CD8-positive, alpha-beta memory T cell (primary cell): ENCODE results near the gene SMOC1. TPM values are rescaled to one million over a fixed set of nuclear protein-coding genes. Genes with fewer than 3 reads are reported as not detected.

Experiments
- CTCF ChIA-PET: fragments of 350-600 bp; sonication (Branson Sonifier 250); formaldehyde crosslinking; loops from one replicate; lab custom pipeline; 2021; ENCODE audit warnings: antibody characterized with exemption; lab: Charles Lee
- POLR2A ChIA-PET: fragments of 350-600 bp; sonication (Branson Sonifier 250); formaldehyde crosslinking; loops from one replicate; lab custom pipeline; 2021; ENCODE audit warnings: antibody characterized with exemption; lab: Charles Lee
- DNase-seq, 5 donors: peaks; one replicate each; pipeline versions ENCODE4 v3.0.0 to v3.0.0-alpha.2; 2020 to 2022; ENCODE audit warnings: mixed read lengths in 1 of 5
- H3K27ac ChIP-seq: one replicate; pipeline ENCODE4 v1.7.0; 2013; ENCODE audit warnings: low read depth, mild to moderate bottlenecking, low read length, moderate library complexity
- H3K27me3 ChIP-seq: 2 replicates; pipeline ENCODE4 v1.7.0; 2013; ENCODE audit warnings: low read length, mild to moderate bottlenecking; ENCODE audit not compliant: insufficient read depth, poor library complexity, severe bottlenecking
- H3K36me3 ChIP-seq: 2 replicates; pipeline ENCODE4 v1.7.0; 2013; ENCODE audit warnings: mild to moderate bottlenecking, low read length, moderate library complexity; ENCODE audit not compliant: insufficient read depth
- H3K4me1 ChIP-seq: 2 replicates; pipeline ENCODE4 v1.7.0; 2013; ENCODE audit warnings: mild to moderate bottlenecking, low read length, moderate library complexity; ENCODE audit not compliant: insufficient read depth
- H3K4me3 ChIP-seq: 2 replicates; pipeline ENCODE4 v1.7.0; 2013; ENCODE audit warnings: mild to moderate bottlenecking, low read length
- H3K9me3 ChIP-seq: 2 replicates; pipeline ENCODE4 v1.7.0; 2013; ENCODE audit warnings: mild to moderate bottlenecking, low read length
- H3K27ac Mint-ChIP-seq, 8 donors: one replicate each; pipeline ENCODE4 v1.8.0; 2020 to 2021; ENCODE audit warnings: mixed read lengths in 8 of 8, mild to moderate bottlenecking in 6 of 8, inconsistent platforms in 3 of 8, moderate library complexity in 3 of 8
- H3K27me3 Mint-ChIP-seq, 2 donors: one replicate each; pipeline ENCODE4 v1.8.0; 2020 to 2021; ENCODE audit warnings: mixed read lengths in 2 of 2, mild to moderate bottlenecking in 1 of 2, moderate library complexity in 1 of 2
- H3K36me3 Mint-ChIP-seq, 3 donors: one replicate each; pipeline ENCODE4 v1.8.0; 2020 to 2021; ENCODE audit warnings: mixed read lengths in 3 of 3, inconsistent platforms in 1 of 3, mild to moderate bottlenecking in 1 of 3
- H3K4me1 Mint-ChIP-seq, 3 donors: one replicate each; pipeline ENCODE4 v1.8.0; 2020 to 2021; ENCODE audit warnings: mixed read lengths in 3 of 3, inconsistent platforms in 1 of 3, mild to moderate bottlenecking in 1 of 3
- H3K4me3 Mint-ChIP-seq, 7 donors: one replicate each; pipeline ENCODE4 v1.8.0; 2020 to 2021; ENCODE audit warnings: mixed read lengths in 7 of 7, mild to moderate bottlenecking in 6 of 7, moderate library complexity in 4 of 7, inconsistent platforms in 2 of 7
- H3K9me3 Mint-ChIP-seq, 5 donors: one replicate each; pipeline ENCODE4 v1.8.0; 2020 to 2022; ENCODE audit warnings: mixed read lengths in 5 of 5, mild to moderate bottlenecking in 3 of 5, moderate library complexity in 2 of 5, inconsistent platforms in 1 of 5
- polyA plus RNA-seq: library from polyadenylated mRNA; unstranded; fragments of 300-500 nt; fragmentation: Illumina TruSeq; gene quantifications from one replicate; pipeline ENCODE4 v1.2.3, GENCODE V29; 2021
- total RNA-seq, 2 experiments: library from RNA; stranded (reverse); gene quantifications; one replicate each; pipeline ENCODE4 v1.2.3, GENCODE V29; 2021

The SMOC1 gene
- total and polyA plus RNA-seq, 3 experiments from 2014 or later, result not detected

- no peak for DNase-seq
- Histone ChIP-seq H3K4me3 (no peak overlapping the region), H3K4me1 (no peaks in the 10 kb centered on the region), H3K27me3 (no peaks in the 10 kb centered on the region), H3K27ac (no peak overlapping the region), H3K9me3 (no peaks in the 10 kb centered on the region), H3K36me3 (no peaks in the 10 kb centered on the region)
- H3K36me3 Mint-ChIP-seq, result no peaks in the 10 kb centered on the region
- H3K4me1 Mint-ChIP-seq, result no peaks in the 10 kb centered on the region
- CTCF ChIA-PET, result no interaction called here
- POLR2A ChIA-PET, result interaction anchor here (0.8 kb wide), 1 partner anchor 9 kb away, joined by 4 read pairs; no protein-coding TSS in a partner anchor
- no peak overlapping the region for H3K27ac Mint-ChIP-seq
- no peak overlapping the region for H3K4me3 Mint-ChIP-seq
- H3K9me3 Mint-ChIP-seq, result no peaks in the 10 kb centered on the region
- H3K27me3 Mint-ChIP-seq, result peaks cover 6 to 44% of the 10 kb centered on the region in 2 donors
Measured at GRCh38 chr14:69913686-69914085, 34.5 kb downstream of the SMOC1 start.

DNA sequence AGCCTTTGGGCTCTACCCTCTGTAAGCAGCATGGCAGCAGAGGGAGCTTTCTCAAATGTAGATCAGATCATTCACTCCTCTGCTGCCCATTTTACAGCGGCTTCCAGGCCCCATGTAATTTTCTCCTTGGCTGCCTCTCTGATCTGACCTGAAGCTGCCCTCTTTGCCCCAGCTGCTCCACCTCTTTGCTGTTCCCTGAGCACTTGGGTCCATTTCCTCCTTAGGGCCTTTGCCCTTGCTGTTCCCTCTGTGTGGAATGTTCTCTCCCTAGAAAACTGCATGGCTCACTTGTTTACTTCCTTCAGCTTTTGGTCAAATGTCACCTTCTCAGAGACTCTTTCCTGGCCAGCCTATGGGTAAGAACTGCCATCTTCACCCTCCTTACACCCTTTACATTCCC lies 37.2 kb downstream of the SMOC1 start:
- no peak overlapping the region for H3K27ac Mint-ChIP-seq
- no peaks in the 10 kb centered on the region for H3K36me3 ChIP-seq
- ChIA-PET POLR2A (no interaction called here), CTCF (no interaction called here)
- H3K9me3 ChIP-seq, result no peaks in the 10 kb centered on the region
- H3K4me3 Mint-ChIP-seq, result no peak overlapping the region
- no peaks in the 10 kb centered on the region for H3K27me3 ChIP-seq
- H3K36me3 Mint-ChIP-seq, result no peaks in the 10 kb centered on the region
- H3K4me1 ChIP-seq, result no peaks in the 10 kb centered on the region
- no peak for DNase-seq
- no peak overlapping the region for H3K27ac ChIP-seq
- no peak overlapping the region for H3K4me3 ChIP-seq
- H3K4me1 Mint-ChIP-seq, result no peaks in the 10 kb centered on the region
- H3K9me3 Mint-ChIP-seq, result no peaks in the 10 kb centered on the region
- H3K27me3 Mint-ChIP-seq, result peaks cover 3 to 51% of the 10 kb centered on the region in 2 donors

GRCh38 chr14:69917287-69917686 lies 38.1 kb downstream of the SMOC1 start:
- CTCF ChIA-PET, result no interaction called here
- H3K4me1 ChIP-seq, result no peaks in the 10 kb centered on the region
- Mint-ChIP-seq H3K36me3 (no peaks in the 10 kb centered on the region), H3K4me3 (no peak overlapping the region), H3K4me1 (no peaks in the 10 kb centered on the region), H3K27ac (no peak overlapping the region), H3K9me3 (no peaks in the 10 kb centered on the region), H3K27me3 (peaks cover 5 to 59% of the 10 kb centered on the region in 2 donors)
- POLR2A ChIA-PET, result no interaction called here
- no peaks in the 10 kb centered on the region for H3K9me3 ChIP-seq
- no peak overlapping the region for H3K4me3 ChIP-seq
- no peaks in the 10 kb centered on the region for H3K27me3 ChIP-seq
- H3K27ac ChIP-seq, result no peak overlapping the region
- no peak for DNase-seq
- H3K36me3 ChIP-seq, result no peaks in the 10 kb centered on the region

DNA sequence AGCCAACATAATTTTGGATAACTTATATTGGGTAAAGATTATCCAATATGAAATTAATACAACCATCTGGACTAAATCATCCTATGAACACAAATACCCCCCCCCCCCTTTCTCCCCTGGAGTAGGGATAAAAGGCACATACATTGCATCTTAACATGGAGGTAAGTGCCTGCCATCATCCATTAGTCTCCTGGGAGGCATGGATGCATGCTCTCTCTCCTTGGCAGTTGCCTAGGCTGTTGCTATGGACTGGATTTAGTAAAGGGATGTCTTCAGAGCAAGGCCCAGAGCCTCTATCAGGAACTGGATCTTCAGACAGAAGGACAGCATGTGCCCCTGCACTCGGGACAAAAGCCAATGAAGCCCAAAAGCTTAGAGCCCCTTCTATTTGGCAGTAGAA lies 40.6 kb downstream of the SMOC1 start:
- ChIA-PET POLR2A (no interaction called here), CTCF (no interaction called here)
- Histone ChIP-seq H3K27ac (no peak overlapping the region), H3K4me1 (no peaks in the 10 kb centered on the region), H3K4me3 (no peak overlapping the region), H3K9me3 (no peaks in the 10 kb centered on the region), H3K36me3 (no peaks in the 10 kb centered on the region), H3K27me3 (no peaks in the 10 kb centered on the region)
- Mint-ChIP-seq H3K36me3 (no peaks in the 10 kb centered on the region), H3K27ac (no peak overlapping the region), H3K4me1 (no peaks in the 10 kb centered on the region), H3K27me3 (peaks cover 3 to 62% of the 10 kb centered on the region in 2 donors), H3K4me3 (no peak overlapping the region), H3K9me3 (no peaks in the 10 kb centered on the region)
- DNase-seq, result no peak

- no peak for DNase-seq
- no peaks in the 10 kb centered on the region for H3K27me3 ChIP-seq
- H3K27ac ChIP-seq, result no peak overlapping the region
- Mint-ChIP-seq H3K36me3 (no peaks in the 10 kb centered on the region), H3K4me1 (no peaks in the 10 kb centered on the region), H3K27me3 (peaks cover 3 to 51% of the 10 kb centered on the region in 2 donors), H3K4me3 (no peak overlapping the region), H3K9me3 (no peaks in the 10 kb centered on the region), H3K27ac (no peak overlapping the region)
- CTCF ChIA-PET, result no interaction called here
- no peak overlapping the region for H3K4me3 ChIP-seq
- no peaks in the 10 kb centered on the region for H3K36me3 ChIP-seq
- H3K9me3 ChIP-seq, result no peaks in the 10 kb centered on the region
- no peaks in the 10 kb centered on the region for H3K4me1 ChIP-seq
- POLR2A ChIA-PET, result no interaction called here
Measured at GRCh38 chr14:69921052-69921451, 41.8 kb downstream of the SMOC1 start.

DNA sequence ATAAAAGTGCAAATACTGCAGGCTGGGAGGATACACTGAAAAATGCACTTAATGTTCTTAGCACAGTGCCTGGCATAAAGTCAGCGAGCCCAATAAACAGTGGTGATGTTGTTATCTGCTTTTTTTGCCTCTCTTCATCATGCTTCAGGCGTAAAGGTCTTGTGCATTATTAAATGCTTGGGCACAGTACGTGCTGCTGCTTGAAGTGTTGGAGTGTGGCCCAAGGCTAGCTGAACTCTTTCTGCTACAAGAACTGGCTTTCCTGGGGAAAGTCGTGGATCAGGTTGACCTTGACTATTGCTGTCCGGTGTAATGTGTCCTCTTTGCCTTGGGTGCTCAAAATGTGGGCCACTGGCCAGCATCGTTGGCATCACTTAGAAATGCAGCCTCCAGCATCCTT lies 43.0 kb downstream of the SMOC1 start:
- POLR2A ChIA-PET, result interaction anchor here (0.5 kb wide), 1 partner anchor 9 kb away, joined by 4 read pairs; no protein-coding TSS in a partner anchor
- Mint-ChIP-seq H3K4me1 (no peaks in the 10 kb centered on the region), H3K27ac (no peak overlapping the region), H3K9me3 (no peaks in the 10 kb centered on the region), H3K36me3 (no peaks in the 10 kb centered on the region), H3K27me3 (peaks cover 3 to 42% of the 10 kb centered on the region in 2 donors), H3K4me3 (no peak overlapping the region)
- CTCF ChIA-PET, result no interaction called here
- Histone ChIP-seq H3K27ac (no peak overlapping the region), H3K36me3 (no peaks in the 10 kb centered on the region), H3K4me3 (no peak overlapping the region), H3K4me1 (no peaks in the 10 kb centered on the region), H3K27me3 (no peaks in the 10 kb centered on the region), H3K9me3 (no peaks in the 10 kb centered on the region)
- no peak for DNase-seq

GRCh38 chr14:69924201-69924600 lies 45.0 kb downstream of the SMOC1 start:
- Mint-ChIP-seq H3K27ac (peak overlapping the region in 1 of 8 donors; percentile 4), H3K36me3 (no peaks in the 10 kb centered on the region), H3K9me3 (no peaks in the 10 kb centered on the region), H3K4me1 (no peaks in the 10 kb centered on the region), H3K27me3 (peaks cover 7 to 42% of the 10 kb centered on the region in 2 donors), H3K4me3 (no peak overlapping the region)
- Histone ChIP-seq H3K27ac (no peak overlapping the region), H3K4me3 (no peak overlapping the region), H3K36me3 (no peaks in the 10 kb centered on the region), H3K9me3 (no peaks in the 10 kb centered on the region), H3K27me3 (no peaks in the 10 kb centered on the region), H3K4me1 (no peaks in the 10 kb centered on the region)
- POLR2A ChIA-PET, result no interaction called here
- DNase-seq, result no peak
- CTCF ChIA-PET, result no interaction called here

GRCh38 chr14:69928111-69928523 lies 48.9 kb downstream of the SMOC1 start:
- no peaks in the 10 kb centered on the region for H3K9me3 Mint-ChIP-seq
- H3K27me3 Mint-ChIP-seq, result peaks cover 4 to 47% of the 10 kb centered on the region in 2 donors
- no peak overlapping the region for H3K4me3 Mint-ChIP-seq
- no peaks in the 10 kb centered on the region for H3K36me3 ChIP-seq
- CTCF ChIA-PET, result no interaction called here
- H3K4me1 ChIP-seq, result no peaks in the 10 kb centered on the region
- no peak overlapping the region for H3K27ac Mint-ChIP-seq
- H3K4me1 Mint-ChIP-seq, result no peaks in the 10 kb centered on the region
- no peak for DNase-seq
- no peak overlapping the region for H3K27ac ChIP-seq
- POLR2A ChIA-PET, result no interaction called here
- H3K4me3 ChIP-seq, result no peak overlapping the region
- H3K9me3 ChIP-seq, result no peaks in the 10 kb centered on the region
- H3K27me3 ChIP-seq, result peaks cover 4% of the 10 kb centered on the region
- H3K36me3 Mint-ChIP-seq, result no peaks in the 10 kb centered on the region
